Glutamatergic neuron (in vitro differentiated cells): ENCODE measurements around the gene VIPR1. TPM values are rescaled to one million over a fixed set of nuclear protein-coding genes. Genes with fewer than 3 reads are reported as not detected.

Experiments
- DNase-seq: peaks from one replicate; pipeline ENCODE4 v3.0.0; 2022
- H3K27ac Mint-ChIP-seq: one replicate; pipeline ENCODE4 v1.8.0; 2020; ENCODE audit warnings: mild to moderate bottlenecking, mixed read lengths, inconsistent platforms; ENCODE audit not compliant: unreplicated experiment
- H3K27me3 Mint-ChIP-seq: one replicate; pipeline ENCODE4 v1.8.0; 2020; ENCODE audit warnings: mild to moderate bottlenecking, moderate library complexity, mixed read lengths, inconsistent platforms; ENCODE audit not compliant: unreplicated experiment
- H3K36me3 Mint-ChIP-seq: one replicate; pipeline ENCODE4 v1.8.0; 2020; ENCODE audit warnings: mild to moderate bottlenecking, mixed read lengths, inconsistent platforms; ENCODE audit not compliant: unreplicated experiment
- H3K4me1 Mint-ChIP-seq: one replicate; pipeline ENCODE4 v1.8.0; 2020; ENCODE audit warnings: mild to moderate bottlenecking, low read depth, mixed read lengths, inconsistent platforms; ENCODE audit not compliant: unreplicated experiment
- H3K4me3 Mint-ChIP-seq: one replicate; pipeline ENCODE4 v1.8.0; 2020; ENCODE audit warnings: mild to moderate bottlenecking, mixed read lengths, inconsistent platforms; ENCODE audit not compliant: unreplicated experiment
- H3K9me3 Mint-ChIP-seq: one replicate; pipeline ENCODE4 v1.8.0; 2020; ENCODE audit warnings: mild to moderate bottlenecking, moderate library complexity, mixed read lengths, inconsistent platforms; ENCODE audit not compliant: unreplicated experiment
- CTCF ChIP-seq: fragments of 200-600 bp; sonication (generic); IDR thresholded peaks from one replicate; pipeline ENCODE4 v1.5.0; 2021; ENCODE audit not compliant: partially characterized antibody, unreplicated experiment
- long read RNA-seq: library from polyadenylated mRNA; unstranded; transcript quantifications from one replicate; pipeline ENCODE4 v2.0.0, GENCODE V29; 2020; ENCODE audit not compliant: unreplicated experiment
- total RNA-seq: library from RNA; stranded (reverse); fragmentation: NEBNext Ultra II Directional; extraction: Animal tissue kit (Norgen Biotek cat#: 25700); gene quantifications from one replicate; pipeline ENCODE4 v1.2.1, GENCODE V29; 2021; ENCODE audit not compliant: unreplicated experiment

Gene VIPR1
- total RNA-seq: not detected
- long read RNA-seq: 0 reads

- TF ChIP-seq CTCF: no peak
- no peaks in the 10 kb centered on the region for H3K36me3 Mint-ChIP-seq
- peak within 1 kb of the TSS; percentile 85 for H3K4me3 Mint-ChIP-seq
- peaks cover 26% of the 10 kb centered on the region for H3K27me3 Mint-ChIP-seq
- peak; percentile 62 for DNase-seq
- no peak within 1 kb of the TSS for H3K27ac Mint-ChIP-seq
- H3K4me1 Mint-ChIP-seq: peaks cover 6% of the 10 kb centered on the region
- peaks cover 12% of the 10 kb centered on the region for H3K9me3 Mint-ChIP-seq
Observed at GRCh38 chr3:42502429-42503250, at the start of gene VIPR1. Gene VIPR1 (plus strand): TSS chr3:42502643. CDS start chr3:42502736, 93 bp downstream.

- no peak overlapping the region for H3K4me3 Mint-ChIP-seq
- no peaks in the 10 kb centered on the region for H3K27me3 Mint-ChIP-seq
- H3K27ac Mint-ChIP-seq: no peak overlapping the region
- no peaks in the 10 kb centered on the region for H3K36me3 Mint-ChIP-seq
- H3K4me1 Mint-ChIP-seq: no peaks in the 10 kb centered on the region
- no peak for DNase-seq
- H3K9me3 Mint-ChIP-seq: no peaks in the 10 kb centered on the region
- TF ChIP-seq CTCF: no peak
Observed at GRCh38 chr3:42456211-42456610, 46.2 kb upstream of the VIPR1 start.

- H3K4me3 Mint-ChIP-seq: no peak overlapping the region
- H3K9me3 Mint-ChIP-seq: no peaks in the 10 kb centered on the region
- no peaks in the 10 kb centered on the region for H3K4me1 Mint-ChIP-seq
- H3K27me3 Mint-ChIP-seq: no peaks in the 10 kb centered on the region
- DNase-seq: no peak
- TF ChIP-seq CTCF: no peak
- no peak overlapping the region for H3K27ac Mint-ChIP-seq
- H3K36me3 Mint-ChIP-seq: no peaks in the 10 kb centered on the region
Observed at GRCh38 chr3:42459151-42459550, 43.3 kb upstream of the VIPR1 start.

- no peak for TF ChIP-seq CTCF
- H3K27me3 Mint-ChIP-seq: no peaks in the 10 kb centered on the region
- DNase-seq: no peak
- no peaks in the 10 kb centered on the region for H3K4me1 Mint-ChIP-seq
- no peak overlapping the region for H3K4me3 Mint-ChIP-seq
- no peaks in the 10 kb centered on the region for H3K36me3 Mint-ChIP-seq
- no peak overlapping the region for H3K27ac Mint-ChIP-seq
- H3K9me3 Mint-ChIP-seq: no peaks in the 10 kb centered on the region
Observed at GRCh38 chr3:42461762-42462161, 40.7 kb upstream of the VIPR1 start.

GRCh38 chr3:42463093-42463492 is 39.4 kb upstream of the VIPR1 start:
- TF ChIP-seq CTCF: no peak
- H3K36me3 Mint-ChIP-seq: no peaks in the 10 kb centered on the region
- no peak overlapping the region for H3K4me3 Mint-ChIP-seq
- DNase-seq: no peak
- no peaks in the 10 kb centered on the region for H3K27me3 Mint-ChIP-seq
- H3K4me1 Mint-ChIP-seq: no peaks in the 10 kb centered on the region
- no peak overlapping the region for H3K27ac Mint-ChIP-seq
- no peaks in the 10 kb centered on the region for H3K9me3 Mint-ChIP-seq
